Bronchial epithelial cell (primary cell): Measurements from ENCODE around the gene PWWP2B. TPM values are rescaled to one million over a fixed set of nuclear protein-coding genes. Genes with fewer than 3 reads are reported as not detected.
A peak's percentile ranks its signal among the peaks of the same experiment; 100 is the strongest.

Experiments used
- DNase-seq: peaks from one replicate; pipeline ENCODE4 v3.0.0-alpha.2; 2010; ENCODE audit warnings: low read depth
- FAIRE-seq: peaks from 2 replicates; lab custom pipeline; 2011; peaks lifted over from hg19 to GRCh38; lab: Jason Lieb, UNC
- H3K27me3 ChIP-seq: 2 replicates; pipeline ENCODE4 v1.5.1; 2011; ENCODE audit warnings: low read length; ENCODE audit not compliant: control insufficient read depth, insufficient read depth
- H3K36me3 ChIP-seq: 2 replicates; pipeline ENCODE4 v1.5.1; 2011; ENCODE audit warnings: low read length; ENCODE audit not compliant: control insufficient read depth, insufficient read depth
- H3K4me3 ChIP-seq: 2 replicates; pipeline ENCODE4 v1.5.1; 2011; ENCODE audit warnings: mild to moderate bottlenecking, low read depth, low read length, control low read depth
- CTCF ChIP-seq: IDR thresholded peaks from 2 replicates; pipeline ENCODE4 v1.5.1; 2011; ENCODE audit warnings: mild to moderate bottlenecking, moderate library complexity, low read length, control low read depth, inconsistent platforms; ENCODE audit not compliant: insufficient read depth, severe bottlenecking
- total RNA-seq: library from RNA; depleted of rRNA; stranded (reverse); fragments of >200 nt; gene quantifications from 2 replicates; pipeline ENCODE4 v1.2.1, GENCODE V29; 2014

The PWWP2B gene
- total RNA-seq, 1 donor from 2014 or later, result 40.0 TPM

- no peaks in the 10 kb centered on the region for H3K27me3 ChIP-seq
- no peaks in the 10 kb centered on the region for H3K36me3 ChIP-seq
- no peak for TF ChIP-seq CTCF
- FAIRE-seq (no peak), DNase-seq (no peak)
- no peak overlapping the region for H3K4me3 ChIP-seq
Observed at GRCh38 chr10:132449811-132450181, 52.8 kb downstream of the PWWP2B start.

GRCh38 chr10:132450466-132450824 lies 53.4 kb downstream of the PWWP2B start:
- FAIRE-seq, result no peak

GRCh38 chr10:132450825-132451505 lies 54.0 kb downstream of the PWWP2B start:
- Histone ChIP-seq H3K36me3 (no peaks in the 10 kb centered on the region), H3K27me3 (no peaks in the 10 kb centered on the region), H3K4me3 (no peak overlapping the region)
- FAIRE-seq, result no peak
- TF ChIP-seq CTCF, result no peak
- no peak for DNase-seq

More at GRCh38 chr10:132450466-132450824, 53.4 kb downstream of the PWWP2B start:
- DNase-seq, result no peak
- no peak for TF ChIP-seq CTCF
- H3K27me3 ChIP-seq, result no peaks in the 10 kb centered on the region
- no peaks in the 10 kb centered on the region for H3K36me3 ChIP-seq
- no peak overlapping the region for H3K4me3 ChIP-seq

GRCh38 chr10:132451506-132452215 lies 54.7 kb downstream of the PWWP2B start:
- H3K27me3 ChIP-seq, result no peaks in the 10 kb centered on the region
- H3K4me3 ChIP-seq, result no peak overlapping the region
- DNase-seq (peak; percentile 46), FAIRE-seq (no peak)
- TF ChIP-seq CTCF, result no peak
- no peaks in the 10 kb centered on the region for H3K36me3 ChIP-seq

- no peak for DNase-seq
- FAIRE-seq, result no peak
- Histone ChIP-seq H3K36me3 (no peaks in the 10 kb centered on the region), H3K4me3 (no peak overlapping the region), H3K27me3 (no peaks in the 10 kb centered on the region)
- no peak for TF ChIP-seq CTCF
Observed at GRCh38 chr10:132452216-132452650, 55.2 kb downstream of the PWWP2B start.
